Activated T-helper 1 cell treated with anti-CD3 and anti-CD28 coated beads, Interleukin-2, amount 50 U/mL, for 16 hours (primary cell): ENCODE data around the gene CDC6.

Source experiments
- DNase-seq, 2 donors: peaks; one replicate each; pipeline ENCODE4 v3.0.0-alpha.2; 2020; ENCODE audit warnings: low read depth in 1 of 2, low spot score in 1 of 2

The CDC6 gene

GRCh38 chr17:40310882-40311391, 23.3 kb downstream of the CDC6 start:
- no peak for DNase-seq

GRCh38 chr17:40311575-40311974, 23.9 kb downstream of the CDC6 start:
- no peak for DNase-seq

DNA sequence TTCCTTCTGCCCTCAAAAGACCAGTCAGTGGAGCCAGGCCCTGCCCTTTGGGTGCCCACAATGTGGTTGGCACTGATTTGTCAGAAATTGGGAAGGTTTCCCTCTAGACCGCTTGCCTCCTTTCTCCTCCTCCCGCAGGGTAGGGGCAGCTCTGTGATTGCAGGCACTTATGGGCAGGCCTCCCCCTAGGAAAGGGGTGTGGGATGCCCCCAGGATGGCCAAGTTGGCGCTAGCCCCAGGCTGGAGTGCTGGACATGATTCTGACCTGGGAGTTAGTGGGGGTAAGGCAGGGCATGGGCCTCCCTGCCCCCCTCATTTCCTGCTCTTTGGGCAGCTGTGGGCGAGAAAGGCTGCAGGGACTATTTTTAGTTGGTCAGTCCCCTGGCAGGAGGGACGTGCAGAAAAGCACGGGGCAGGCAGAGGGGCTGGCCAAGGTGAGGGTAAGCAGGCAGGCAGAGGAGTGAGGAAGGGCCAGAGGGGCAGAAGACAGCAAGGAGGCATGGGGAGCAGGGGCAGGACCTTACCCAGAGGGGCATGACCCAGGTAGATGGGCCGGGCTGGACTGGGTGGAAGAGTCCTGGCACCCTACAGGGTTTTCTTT, 24.6 kb downstream of the CDC6 start:
- no peak for DNase-seq

GRCh38 chr17:40312893-40313667, 25.4 kb downstream of the CDC6 start:
- no peak for DNase-seq

- DNase-seq: no peak
Observed at GRCh38 chr17:40313668-40314583, 26.2 kb downstream of the CDC6 start.

- peak; percentile 82 to 86 for DNase-seq
Observed at GRCh38 chr17:40314584-40314956, 26.9 kb downstream of the CDC6 start.

GRCh38 chr17:40315206-40315605, 27.5 kb downstream of the CDC6 start:
- DNase-seq: no peak

- DNase-seq: no peak
Observed at GRCh38 chr17:40315678-40316570, 28.2 kb downstream of the CDC6 start.

DNA sequence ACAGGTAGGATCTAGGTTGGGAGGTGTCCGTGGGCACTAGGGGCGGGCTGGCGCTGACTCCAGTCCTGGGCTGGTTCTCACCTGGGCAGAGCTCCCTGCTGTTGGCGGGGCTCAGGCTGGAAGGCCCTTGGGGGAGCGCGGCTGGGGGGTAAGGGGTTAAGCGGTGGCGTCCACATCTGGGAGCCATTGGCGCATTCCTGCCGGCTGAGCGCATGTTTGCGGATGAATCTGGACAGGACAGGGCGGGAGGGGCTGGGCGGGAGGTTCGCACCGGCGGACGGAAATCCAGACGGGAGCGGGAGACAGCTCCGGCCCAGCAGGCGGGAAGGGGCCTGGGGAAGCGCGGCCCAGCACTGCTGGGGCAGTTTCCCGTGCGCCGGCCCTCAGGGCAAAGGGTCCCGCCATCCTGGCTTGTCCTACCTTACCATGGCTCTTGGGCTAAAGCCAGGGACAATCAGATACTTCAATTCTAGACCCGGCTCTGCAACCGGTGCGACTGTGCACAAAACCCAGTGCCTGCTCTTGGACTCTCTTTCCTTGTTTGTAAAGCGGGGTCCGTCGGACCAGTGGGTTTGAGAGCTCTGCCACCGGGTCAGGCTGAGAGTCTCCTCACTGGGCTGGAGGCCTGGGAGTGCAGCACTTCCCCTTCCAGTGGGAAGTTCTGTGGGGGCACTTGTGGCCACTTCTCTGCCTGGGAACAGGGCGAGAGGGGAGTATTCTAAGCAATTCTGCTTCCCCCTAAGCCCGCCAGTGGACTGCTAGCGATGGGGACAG, 29.1 kb downstream of the CDC6 start:
- DNase-seq: no peak

DNA sequence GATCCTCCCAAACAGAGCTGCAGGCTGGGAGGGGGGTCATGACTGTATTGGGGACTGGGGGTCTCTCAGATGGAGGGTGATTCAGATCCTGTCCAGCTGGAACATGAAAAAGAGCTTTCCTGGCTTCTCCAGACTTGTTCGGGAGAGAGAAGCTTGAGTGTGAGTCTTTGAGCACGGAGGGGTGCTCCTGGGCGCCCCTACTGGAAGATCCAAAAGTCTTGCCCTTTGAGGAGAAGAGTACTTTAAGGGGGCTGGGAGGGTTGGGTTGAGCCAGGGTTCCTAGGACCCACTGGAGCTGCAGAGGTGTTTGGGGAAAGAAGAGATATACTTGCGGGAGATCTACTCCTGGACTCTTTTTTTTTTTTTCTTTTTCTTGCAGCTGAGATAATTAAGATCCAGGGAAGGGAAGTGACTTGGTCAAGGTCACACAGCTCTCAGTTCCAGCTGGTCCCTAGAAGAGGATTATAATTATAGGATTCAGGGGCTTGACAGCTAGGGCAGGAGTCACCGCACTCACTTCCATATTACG, 29.7 kb downstream of the CDC6 start:
- DNase-seq: no peak

GRCh38 chr17:40317880-40318829, 30.5 kb downstream of the CDC6 start:
- peak; percentile 82 to 88 for DNase-seq

DNA sequence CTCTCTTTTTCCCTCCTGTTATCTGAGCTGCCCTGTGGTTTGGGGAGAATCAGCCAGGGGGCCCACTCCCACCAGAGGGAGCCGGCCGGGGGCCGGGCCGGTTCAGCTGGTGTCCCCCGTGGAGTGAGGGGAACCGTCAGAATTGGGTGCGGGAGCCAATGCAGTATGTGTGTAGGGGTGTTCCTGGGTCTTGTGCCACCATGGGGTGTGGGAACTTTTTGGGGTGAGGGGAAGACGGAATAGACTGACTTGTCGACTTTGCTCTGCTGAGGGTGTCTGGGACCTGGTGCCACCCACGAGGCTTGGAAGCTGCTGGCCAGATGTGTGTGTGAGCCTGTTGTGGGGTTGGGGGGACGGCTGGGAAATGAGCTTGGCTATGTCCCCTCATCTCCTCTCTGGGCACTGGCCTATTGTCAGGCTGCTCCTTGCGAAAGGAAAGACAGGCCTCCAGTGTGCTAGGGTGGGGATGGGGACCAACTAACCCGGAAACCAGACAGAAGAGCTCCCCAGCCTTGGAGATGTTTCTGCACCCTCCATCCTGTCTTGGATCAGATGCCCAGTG, 31.2 kb downstream of the CDC6 start:
- DNase-seq: no peak

DNA sequence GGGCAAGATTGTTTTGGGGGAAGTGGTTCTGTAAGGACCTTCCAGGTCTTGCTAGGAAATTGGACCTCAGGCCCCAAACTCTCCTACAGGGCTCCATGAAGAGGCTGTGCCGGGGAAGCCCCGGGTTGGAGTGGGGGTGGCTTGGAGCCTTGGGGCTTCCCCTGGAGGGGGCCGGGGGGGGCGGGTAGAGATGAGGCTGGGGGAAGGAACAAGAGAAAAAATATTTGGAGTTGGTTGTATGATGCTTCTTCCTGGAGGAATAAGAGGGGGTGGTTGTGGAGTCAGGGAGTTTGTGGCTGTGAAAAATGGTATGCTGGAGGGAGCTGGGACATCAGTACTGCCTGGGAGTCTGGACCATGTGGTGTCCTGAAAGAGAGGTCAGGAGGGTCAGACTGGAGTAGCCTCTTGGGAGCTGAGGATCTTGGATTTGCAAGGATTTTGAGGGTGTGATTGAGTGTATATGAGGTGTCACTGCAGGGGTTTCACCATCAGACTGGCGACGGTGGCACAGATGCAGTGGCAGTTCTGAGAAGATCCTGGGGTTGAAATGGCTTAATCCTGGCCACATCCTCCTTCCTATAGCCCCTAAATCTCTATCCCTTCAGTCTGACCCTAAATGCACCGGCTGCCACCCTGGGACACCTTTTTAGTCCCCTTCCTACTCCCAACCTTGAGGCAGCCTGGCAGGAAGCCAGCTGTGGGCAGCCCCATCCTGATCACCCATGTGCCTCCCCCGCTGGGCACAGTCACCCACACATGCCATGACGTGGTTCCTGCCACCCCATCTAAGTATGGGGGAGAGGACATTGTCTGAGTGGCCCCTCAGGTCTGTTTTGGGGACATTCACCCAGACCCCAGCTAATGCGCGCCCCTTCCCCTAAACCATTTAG, 32.2 kb downstream of the CDC6 start:
- peak; percentile 67 to 69 for DNase-seq

DNA sequence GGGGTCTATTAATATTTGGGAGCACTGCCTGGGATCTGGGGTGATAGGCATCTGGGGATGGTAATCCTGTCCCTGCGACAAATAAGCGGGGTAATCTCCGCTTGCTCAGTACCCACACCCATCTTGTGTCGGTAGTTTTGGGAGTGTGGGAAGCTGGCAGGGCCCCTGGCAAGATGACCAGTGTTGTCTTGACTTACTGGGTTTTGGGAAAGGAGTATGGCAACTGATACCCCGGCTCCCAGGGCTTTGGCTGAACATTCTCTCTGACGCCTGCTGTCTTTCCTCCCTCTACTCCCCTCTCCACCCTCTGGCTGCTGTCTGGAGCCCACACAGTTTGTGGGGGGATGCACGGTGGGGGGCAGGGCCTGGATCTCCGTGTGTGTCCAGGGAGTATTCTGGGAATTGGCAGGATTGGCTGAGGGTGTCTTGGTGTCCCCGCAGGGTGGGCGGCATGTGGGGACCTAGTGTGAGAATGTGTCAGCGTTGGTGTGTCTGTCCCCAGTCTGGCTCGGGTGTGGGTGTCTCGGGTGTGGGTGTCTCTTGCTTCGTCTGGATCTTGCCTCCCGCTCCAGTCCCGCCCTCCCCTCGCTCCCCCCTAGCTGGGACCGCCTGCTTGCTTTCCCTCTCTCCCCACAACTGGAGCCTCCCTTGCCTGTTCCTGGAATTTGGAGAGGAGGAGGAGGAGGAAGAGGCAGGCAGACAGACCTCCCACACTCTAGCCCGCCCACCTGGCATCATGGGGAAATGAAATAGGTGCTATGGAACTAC, 33.3 kb downstream of the CDC6 start:
- no peak for DNase-seq

DNA sequence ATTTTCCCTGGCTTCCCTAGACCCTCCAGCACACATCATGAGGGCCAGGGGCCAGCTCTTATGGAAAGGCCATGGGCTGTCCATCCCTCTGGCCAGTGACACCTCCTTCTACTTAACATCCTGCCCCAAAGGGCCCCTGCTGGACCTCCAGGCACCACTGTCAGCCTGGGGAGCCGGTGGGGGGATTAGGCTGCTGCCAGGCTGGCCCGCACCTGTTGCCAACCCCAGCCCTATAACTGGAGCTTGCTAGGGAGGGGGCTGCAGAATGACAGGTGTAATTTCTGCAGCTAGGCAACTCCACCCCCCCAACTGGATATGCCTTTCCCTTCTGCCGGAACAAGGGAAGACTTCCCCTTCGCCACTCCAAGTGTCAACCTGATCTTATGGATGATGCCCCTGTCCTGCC, 33.8 kb downstream of the CDC6 start:
- DNase-seq: no peak

DNA sequence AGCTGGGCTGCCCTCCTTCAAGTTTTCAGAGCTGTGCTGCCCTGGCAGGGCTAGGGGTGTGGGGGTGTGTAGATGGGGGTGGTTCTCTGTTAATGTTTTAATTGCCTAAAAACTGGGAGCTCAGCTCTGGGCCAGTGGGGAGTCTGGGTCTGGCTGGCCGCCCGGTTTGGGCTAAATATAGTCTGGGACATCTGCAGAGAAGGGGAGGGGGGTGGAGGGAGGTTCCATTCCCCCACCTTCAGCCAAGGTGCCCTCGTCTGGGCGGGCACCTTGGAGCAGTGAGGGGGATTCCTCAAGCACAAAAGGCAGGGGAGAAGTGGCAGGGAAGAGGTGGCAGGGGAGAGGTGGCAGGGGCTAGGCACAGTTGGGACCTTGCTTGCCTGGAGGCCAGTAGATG, 34.3 kb downstream of the CDC6 start:
- DNase-seq: no peak
